ENCODE measurements around the gene SUN5. TPM values are rescaled to one million over a fixed set of nuclear protein-coding genes. Genes with fewer than 3 reads are reported as not detected.

Gene SUN5
- total RNA-seq, 1 donor = not detected

DNA sequence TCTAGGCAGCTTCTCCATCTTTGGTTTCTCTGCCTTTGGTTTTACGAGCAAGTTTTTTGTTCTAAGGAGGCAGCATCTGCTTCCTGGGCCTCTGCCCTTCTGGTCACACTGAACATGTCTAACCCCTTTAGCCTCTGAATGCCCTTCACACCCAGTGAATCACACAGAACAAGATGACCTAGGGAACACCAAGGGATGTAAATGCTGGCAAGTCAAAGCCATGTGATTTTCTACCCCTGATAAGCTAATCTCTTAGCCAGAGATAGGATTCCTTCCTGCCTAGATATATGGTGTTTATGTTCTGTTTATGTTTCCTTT is 20.0 kb upstream of the SUN5 start:
- no peak for DNase-seq (ENCODE audit: low read depth)
- TF ChIP-seq, protein P1, sequence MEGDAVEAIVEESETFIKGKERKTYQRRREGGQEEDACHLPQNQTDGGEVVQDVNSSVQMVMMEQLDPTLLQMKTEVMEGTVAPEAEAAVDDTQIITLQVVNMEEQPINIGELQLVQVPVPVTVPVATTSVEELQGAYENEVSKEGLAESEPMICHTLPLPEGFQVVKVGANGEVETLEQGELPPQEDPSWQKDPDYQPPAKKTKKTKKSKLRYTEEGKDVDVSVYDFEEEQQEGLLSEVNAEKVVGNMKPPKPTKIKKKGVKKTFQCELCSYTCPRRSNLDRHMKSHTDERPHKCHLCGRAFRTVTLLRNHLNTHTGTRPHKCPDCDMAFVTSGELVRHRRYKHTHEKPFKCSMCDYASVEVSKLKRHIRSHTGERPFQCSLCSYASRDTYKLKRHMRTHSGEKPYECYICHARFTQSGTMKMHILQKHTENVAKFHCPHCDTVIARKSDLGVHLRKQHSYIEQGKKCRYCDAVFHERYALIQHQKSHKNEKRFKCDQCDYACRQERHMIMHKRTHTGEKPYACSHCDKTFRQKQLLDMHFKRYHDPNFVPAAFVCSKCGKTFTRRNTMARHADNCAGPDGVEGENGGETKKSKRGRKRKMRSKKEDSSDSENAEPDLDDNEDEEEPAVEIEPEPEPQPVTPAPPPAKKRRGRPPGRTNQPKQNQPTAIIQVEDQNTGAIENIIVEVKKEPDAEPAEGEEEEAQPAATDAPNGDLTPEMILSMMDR (IDR thresholded peaks at IDR 0.05; ENCODE audit: insufficient read depth, low read depth, low read length) = no peak
- H3K4me3 ChIP-seq (ENCODE audit: low read depth, low read length) = no peak overlapping the region

DNA sequence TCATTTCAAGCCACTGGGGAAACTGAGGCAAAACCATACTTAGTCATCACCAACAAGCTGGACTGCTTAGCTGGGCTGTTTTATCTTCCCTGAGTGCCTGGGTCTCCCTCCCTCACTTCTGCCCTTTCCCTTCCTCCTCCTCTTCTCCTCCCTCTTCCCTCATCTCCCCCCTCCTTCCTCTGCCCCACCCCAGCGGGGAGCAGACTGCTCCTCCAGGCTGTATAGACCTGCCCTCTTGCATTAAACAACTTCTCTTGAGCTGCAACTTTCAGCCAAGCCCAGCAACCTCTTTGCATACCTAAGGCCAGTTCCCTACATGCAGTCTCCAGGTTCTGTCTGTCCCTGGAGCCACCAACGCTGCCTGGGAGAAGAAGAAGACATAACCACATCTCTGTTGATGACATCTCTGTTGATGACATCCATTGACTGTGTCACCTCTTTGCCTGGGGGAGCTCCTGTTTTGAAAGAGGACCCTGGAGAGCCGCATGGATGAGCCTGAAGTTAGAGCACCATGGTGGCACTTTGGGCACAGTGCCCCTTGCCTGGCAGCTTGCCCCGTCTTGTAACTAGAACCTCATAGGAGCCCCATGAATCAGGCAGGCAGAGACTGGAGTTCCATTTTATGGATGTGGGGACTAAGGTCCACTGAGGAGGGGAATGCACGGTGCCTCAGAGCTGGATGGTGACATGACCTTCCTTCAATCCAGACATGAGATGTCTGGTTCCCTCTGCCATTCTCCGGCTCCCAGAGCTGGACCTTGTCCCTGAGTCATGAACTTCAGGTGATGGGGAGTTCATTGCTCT is 19.4 kb upstream of the SUN5 start:
- DNase-seq (ENCODE audit: low read depth) = no peak
- H3K4me3 ChIP-seq (ENCODE audit: low read depth, low read length) = no peak overlapping the region
- TF ChIP-seq, protein P1 (IDR thresholded peaks at IDR 0.05; ENCODE audit: insufficient read depth, low read depth, low read length) = no peak

- TF ChIP-seq, protein P1 (IDR thresholded peaks at IDR 0.05; ENCODE audit: insufficient read depth, low read depth, low read length) = no peak
- H3K4me3 ChIP-seq (ENCODE audit: low read depth, low read length) = no peak overlapping the region
- DNase-seq (ENCODE audit: low read depth) = no peak
Observed at GRCh38 chr20:33022694-33023438, 18.6 kb upstream of the SUN5 start.

- TF ChIP-seq, protein P1 (IDR thresholded peaks at IDR 0.05; ENCODE audit: insufficient read depth, low read depth, low read length) = no peak
- DNase-seq (ENCODE audit: low read depth) = no peak
- no peak overlapping the region for H3K4me3 ChIP-seq (ENCODE audit: low read depth, low read length)
Observed at GRCh38 chr20:33022289-33022688, 18.1 kb upstream of the SUN5 start.

GRCh38 chr20:33021879-33022278 is 17.6 kb upstream of the SUN5 start:
- no peak overlapping the region for H3K4me3 ChIP-seq (ENCODE audit: low read depth, low read length)
- DNase-seq (ENCODE audit: low read depth) = no peak
- TF ChIP-seq, protein P1 (IDR thresholded peaks at IDR 0.05; ENCODE audit: insufficient read depth, low read depth, low read length) = no peak

GRCh38 chr20:33020278-33021161 is 16.3 kb upstream of the SUN5 start:
- DNase-seq (ENCODE audit: low read depth) = no peak
- TF ChIP-seq, protein P1 (IDR thresholded peaks at IDR 0.05; ENCODE audit: insufficient read depth, low read depth, low read length) = no peak
- no peak overlapping the region for H3K4me3 ChIP-seq (ENCODE audit: low read depth, low read length)
